HG02610 (cell line): Measurements from ENCODE around the gene GABBR2.

Experiments
- ATAC-seq: cut with Tn5 transposase; IDR thresholded peaks from one replicate; pipeline ENCODE4 v1.9.1; 2021; ENCODE audit warnings: mild to moderate bottlenecking, moderate library complexity; ENCODE audit not compliant: unreplicated experiment

GABBR2 gene

GRCh38 chr9:98455256-98456155 lies 253.2 kb downstream of the GABBR2 start:
- ATAC-seq, result no peak

- ATAC-seq, result no peak
Observed at GRCh38 chr9:98453589-98454311, 255.0 kb downstream of the GABBR2 start.

- ATAC-seq, result no peak
Observed at GRCh38 chr9:98451576-98451975, 257.2 kb downstream of the GABBR2 start.

- no peak for ATAC-seq
Observed at GRCh38 chr9:98450496-98450895, 258.2 kb downstream of the GABBR2 start.

GRCh38 chr9:98449871-98450270 lies 258.9 kb downstream of the GABBR2 start:
- no peak for ATAC-seq

GRCh38 chr9:98445576-98445975 lies 263.2 kb downstream of the GABBR2 start:
- no peak for ATAC-seq

- ATAC-seq, result no peak
Observed at GRCh38 chr9:98444601-98445000, 264.1 kb downstream of the GABBR2 start.

- ATAC-seq, result no peak
Observed at GRCh38 chr9:98442541-98442940, 266.2 kb downstream of the GABBR2 start.

- no peak for ATAC-seq
Observed at GRCh38 chr9:98442114-98442513, 266.6 kb downstream of the GABBR2 start.

- ATAC-seq, result no peak
Observed at GRCh38 chr9:98438666-98439065, 270.1 kb downstream of the GABBR2 start.

GRCh38 chr9:98437458-98438034 lies 271.2 kb downstream of the GABBR2 start:
- no peak for ATAC-seq

- ATAC-seq, result no peak
Observed at GRCh38 chr9:98432960-98433359, 275.8 kb downstream of the GABBR2 start.

- ATAC-seq, result no peak
Observed at GRCh38 chr9:98432134-98432533, 276.6 kb downstream of the GABBR2 start.

GRCh38 chr9:98430535-98431292 lies 278.0 kb downstream of the GABBR2 start:
- no peak for ATAC-seq

- ATAC-seq, result no peak
Observed at GRCh38 chr9:98429613-98430012, 279.1 kb downstream of the GABBR2 start.

GRCh38 chr9:98428454-98428853 lies 280.3 kb downstream of the GABBR2 start:
- no peak for ATAC-seq

- no peak for ATAC-seq
Observed at GRCh38 chr9:98427491-98427890, 281.2 kb downstream of the GABBR2 start.

- ATAC-seq, result no peak
Observed at GRCh38 chr9:98425079-98425478, 283.7 kb downstream of the GABBR2 start.

GRCh38 chr9:98419260-98419603 lies 289.5 kb downstream of the GABBR2 start:
- no peak for ATAC-seq

GRCh38 chr9:98418578-98419259 lies 290.0 kb downstream of the GABBR2 start:
- ATAC-seq, result no peak
